Hepatocyte (in vitro differentiated cells): ENCODE measurements around the gene PTPRD. TPM values are rescaled to one million over a fixed set of nuclear protein-coding genes. Genes with fewer than 3 reads are reported as not detected.

Source experiments
- DNase-seq: peaks from one replicate; pipeline ENCODE4 v3.0.0-alpha.2; 2016; ENCODE audit warnings: low spot score
- H2AFZ ChIP-seq: fragments of 200-600 bp; sonication (generic); 2 replicates; pipeline ENCODE4 v1.6.0; 2016; ENCODE audit warnings: antibody characterized with exemption, mild to moderate bottlenecking
- H3K27ac ChIP-seq: fragments of 200-600 bp; sonication (generic); 2 replicates; pipeline ENCODE4 v1.5.1; 2016; ENCODE audit warnings: mild to moderate bottlenecking
- H3K27me3 ChIP-seq: fragments of 200-600 bp; sonication (generic); 2 replicates; pipeline ENCODE4 v1.6.1; 2016
- H3K36me3 ChIP-seq: fragments of 200-600 bp; sonication (generic); replicated peaks from 2 replicates; pipeline ENCODE4 v1.5.1; 2016; ENCODE audit warnings: low read depth; ENCODE audit not compliant: insufficient read depth
- H3K4me1 ChIP-seq: fragments of 200-600 bp; sonication (generic); 2 replicates; pipeline ENCODE4 v1.5.1; 2016; ENCODE audit warnings: mild to moderate bottlenecking, moderate library complexity; ENCODE audit not compliant: insufficient read depth
- H3K4me2 ChIP-seq: fragments of 200-600 bp; sonication (generic); 2 replicates; pipeline ENCODE4 v1.6.0; 2016
- H3K4me3 ChIP-seq: fragments of 200-600 bp; sonication (generic); 2 replicates; pipeline ENCODE4 v1.5.1; 2016; ENCODE audit warnings: mild to moderate bottlenecking
- H3K79me2 ChIP-seq: fragments of 200-600 bp; sonication (generic); 2 replicates; pipeline ENCODE4 v1.6.0; 2017; ENCODE audit warnings: mild to moderate bottlenecking
- H3K9me2 ChIP-seq: fragments of 200-600 bp; sonication (generic); replicated peaks from 2 replicates; pipeline ENCODE4 v1.6.0; 2017; ENCODE audit warnings: mild to moderate bottlenecking; ENCODE audit not compliant: insufficient read depth
- H3K9me3 ChIP-seq: fragments of 200-600 bp; sonication (generic); 2 replicates; pipeline ENCODE4 v1.5.1; 2016; ENCODE audit warnings: low read depth, mild to moderate bottlenecking
- H4K20me1 ChIP-seq: fragments of 200-600 bp; sonication (generic); 2 replicates; pipeline ENCODE4 v1.6.0; 2016; ENCODE audit warnings: mild to moderate bottlenecking; ENCODE audit not compliant: insufficient read depth, poor library complexity, severe bottlenecking
- CTCF ChIP-seq: fragments of 200-600 bp; sonication (generic); IDR thresholded peaks from 2 replicates; pipeline ENCODE4 v1.5.1; 2016; ENCODE audit warnings: antibody characterized with exemption, mild to moderate bottlenecking; ENCODE audit not compliant: poor library complexity
- EZH2 ChIP-seq: fragments of 200-600 bp; sonication (generic); IDR thresholded peaks from 2 replicates; pipeline ENCODE4 v1.6.1; 2016; ENCODE audit warnings: antibody characterized with exemption, mild to moderate bottlenecking, borderline replicate concordance
- EZH2phosphoT487 ChIP-seq: fragments of 200-600 bp; sonication (generic); IDR thresholded peaks from one replicate; pipeline ENCODE4 v1.6.1; 2018; ENCODE audit warnings: antibody characterized with exemption, mild to moderate bottlenecking, low read depth, moderate library complexity; ENCODE audit not compliant: unreplicated experiment, severe bottlenecking
- WGBS: methylation state at CpG from one replicate; pipeline ENCODE4 v1.1.6; 2016; ENCODE audit warnings: low lambda C conversion rate; ENCODE audit errors: missing lambda C conversion rate; 5-methylcytosine and 5-hydroxymethylcytosine counted together
- polyA plus RNA-seq: library from polyadenylated mRNA; unstranded; fragments of >200 nt; fragmentation: Nextera tagmentation; extraction: Ambion mirVana; gene quantifications from 2 replicates; pipeline ENCODE4 v1.2.1, GENCODE V29; 2016
- total RNA-seq: library from RNA; depleted of rRNA; stranded (reverse); fragments of >200 nt; gene quantifications from 2 replicates; pipeline ENCODE4 v1.2.3, GENCODE V29; 2014

Gene PTPRD
- total and polyA plus RNA-seq, 2 experiments from 2014 or later: 6.5 to 77.6 TPM

GRCh38 chr9:10260501-10260900 lies 352.3 kb downstream of the PTPRD start:
- H3K27ac ChIP-seq: no peak overlapping the region

DNA sequence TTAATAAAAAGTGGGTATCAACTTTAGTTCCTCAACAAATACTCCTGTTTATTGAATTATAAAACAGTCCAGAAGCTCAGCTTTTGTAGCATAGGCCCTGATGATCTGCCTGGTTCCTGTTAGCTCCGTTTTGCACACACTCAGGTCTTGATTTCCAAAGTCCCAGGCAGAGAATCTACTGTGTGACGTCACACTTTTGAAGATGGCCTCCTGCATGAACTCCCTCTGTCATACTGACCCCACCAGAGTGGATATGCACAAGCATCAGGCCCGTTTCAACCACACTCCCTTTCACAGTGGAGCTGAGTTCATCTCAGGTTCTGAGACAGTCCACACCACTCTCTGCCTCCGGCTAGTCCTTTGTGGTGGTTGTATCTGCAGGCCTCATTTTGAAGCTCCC lies 353.1 kb downstream of the PTPRD start:
- no peaks in the 10 kb centered on the region for H4K20me1 ChIP-seq
- WGBS: 92% methylated on average over 4 of the region's 4 CpGs
- no peak for DNase-seq
- no peaks in the 10 kb centered on the region for H3K4me1 ChIP-seq
- TF ChIP-seq EZH2phosphoT487: no peak
- TF ChIP-seq EZH2: no peak
- TF ChIP-seq CTCF: no peak
- H3K9me3 ChIP-seq: no peaks in the 10 kb centered on the region
- H3K9me2 ChIP-seq: no peaks in the 10 kb centered on the region
- no peaks in the 10 kb centered on the region for H3K79me2 ChIP-seq
- no peak overlapping the region for H3K4me2 ChIP-seq
- H2AFZ ChIP-seq: no peak overlapping the region
- no peaks in the 10 kb centered on the region for H3K27me3 ChIP-seq
- no peak overlapping the region for H3K27ac ChIP-seq
- H3K36me3 ChIP-seq: no peaks in the 10 kb centered on the region
- no peak overlapping the region for H3K4me3 ChIP-seq

More at GRCh38 chr9:10260501-10260900, 352.3 kb downstream of the PTPRD start:
- Histone ChIP-seq H3K27me3 (no peaks in the 10 kb centered on the region), H3K36me3 (no peaks in the 10 kb centered on the region), H3K4me2 (no peak overlapping the region), H3K4me3 (no peak overlapping the region), H3K79me2 (no peaks in the 10 kb centered on the region), H3K4me1 (no peaks in the 10 kb centered on the region), H3K9me2 (no peaks in the 10 kb centered on the region), H4K20me1 (no peaks in the 10 kb centered on the region), H2AFZ (no peak overlapping the region), H3K9me3 (no peaks in the 10 kb centered on the region)
- DNase-seq: no peak
- whole genome bisulfite sequencing: 88% methylated on average over 1 of the region's 1 CpG
- TF ChIP-seq CTCF: no peak
- TF ChIP-seq EZH2: no peak
- TF ChIP-seq EZH2phosphoT487: no peak

DNA sequence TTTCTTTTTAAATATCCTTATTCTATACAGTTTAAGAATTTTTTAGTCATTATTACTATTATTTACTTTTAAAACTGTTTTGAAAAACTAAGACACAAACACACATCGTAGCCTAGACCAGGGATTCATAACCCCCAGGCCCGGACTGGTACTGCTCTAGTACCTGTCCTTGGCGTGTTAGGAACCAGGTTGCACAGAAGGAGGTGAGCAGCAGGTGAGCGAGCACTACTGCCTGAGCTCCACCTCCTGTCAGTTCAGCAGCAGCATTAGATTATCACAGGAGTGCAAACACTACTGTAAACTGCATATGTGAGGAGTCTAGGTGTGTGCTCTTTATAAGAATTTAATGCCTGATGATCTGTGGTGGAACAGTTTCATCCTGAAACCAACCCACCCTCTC lies 357.0 kb downstream of the PTPRD start:
- Histone ChIP-seq H3K79me2 (no peaks in the 10 kb centered on the region), H3K4me1 (no peaks in the 10 kb centered on the region), H3K27ac (no peak overlapping the region), H3K36me3 (no peaks in the 10 kb centered on the region), H3K9me3 (no peaks in the 10 kb centered on the region), H3K27me3 (no peaks in the 10 kb centered on the region), H4K20me1 (no peaks in the 10 kb centered on the region), H3K4me2 (no peak overlapping the region), H3K9me2 (no peaks in the 10 kb centered on the region), H3K4me3 (no peak overlapping the region), H2AFZ (no peak overlapping the region)
- 75% methylated on average over 4 of the region's 4 CpGs for WGBS
- TF ChIP-seq EZH2: no peak
- no peak for TF ChIP-seq EZH2phosphoT487
- TF ChIP-seq CTCF: no peak
- no peak for DNase-seq

GRCh38 chr9:10254338-10254737 lies 358.5 kb downstream of the PTPRD start:
- Histone ChIP-seq H3K27me3 (no peaks in the 10 kb centered on the region), H3K9me3 (no peaks in the 10 kb centered on the region), H2AFZ (no peak overlapping the region), H3K4me1 (no peaks in the 10 kb centered on the region), H3K9me2 (no peaks in the 10 kb centered on the region), H3K36me3 (no peaks in the 10 kb centered on the region), H3K27ac (no peak overlapping the region), H3K4me2 (no peak overlapping the region), H4K20me1 (no peaks in the 10 kb centered on the region), H3K4me3 (no peak overlapping the region), H3K79me2 (no peaks in the 10 kb centered on the region)
- 43% methylated on average over 3 of the region's 3 CpGs for WGBS
- no peak for DNase-seq
- TF ChIP-seq EZH2phosphoT487 (no peak), EZH2 (no peak), CTCF (no peak)
